C4-2B (cell line): ENCODE measurements around the gene NPTXR.

Experiments used
- CTCF ChIP-seq: fragments of 450-650 bp; conservative IDR thresholded peaks from 2 replicates; pipeline ENCODE4 v1.5.1; 2017; ENCODE audit warnings: mild to moderate bottlenecking
- ZFX ChIP-seq: fragments of 450-650 bp; IDR thresholded peaks from 2 replicates; pipeline ENCODE4 v1.6.1; 2017

DNA sequence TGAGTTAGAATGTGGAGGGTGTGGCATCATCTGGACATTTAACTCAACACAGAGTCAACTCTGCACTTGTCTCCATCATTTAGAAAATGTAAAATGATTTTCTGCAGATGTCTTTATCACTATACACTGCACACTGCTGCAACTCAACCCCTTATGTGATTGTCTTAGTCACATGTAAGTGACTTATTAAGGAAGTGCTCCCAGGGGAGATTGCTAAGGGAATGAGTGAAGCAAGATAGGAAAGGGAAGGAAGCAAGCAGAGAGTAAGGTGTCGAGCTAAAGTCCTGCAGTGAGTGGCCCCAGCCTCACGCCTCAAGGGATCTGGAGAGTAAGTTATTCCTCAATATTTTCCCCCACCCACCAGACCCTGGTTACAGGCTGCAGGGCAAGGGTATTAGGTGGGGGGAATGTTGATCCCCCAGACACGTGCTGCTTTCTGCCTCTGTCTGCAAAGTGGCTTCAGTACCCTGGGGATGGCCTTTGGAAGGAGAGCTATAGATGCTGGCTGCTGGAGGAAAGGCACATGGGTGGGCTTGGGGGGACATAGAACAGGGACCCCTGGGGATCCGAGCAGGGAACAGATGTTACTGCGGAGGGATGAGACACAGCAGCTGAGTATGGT lies 35.4 kb upstream of the NPTXR start:
- TF ChIP-seq CTCF (no peak), ZFX (no peak)
